MM.1S (cell line): ENCODE data around the gene KLHL9.

Source experiments
- CTCF ChIP-seq: fragments of 300-600 bp; sonication (generic); IDR thresholded peaks from 2 replicates; pipeline ENCODE4 v1.5.1; 2016; ENCODE audit warnings: antibody characterized with exemption, low read length, mixed read lengths
- EZH2 ChIP-seq: fragments of 300-600 bp; sonication (generic); optimal IDR thresholded peaks from 2 replicates; pipeline ENCODE3; 2017; ENCODE audit warnings: low read depth, mild to moderate bottlenecking, antibody characterized with exemption, low read length, mixed read lengths
- EZH2phosphoT487 ChIP-seq: fragments of 300-600 bp; sonication (generic); IDR thresholded peaks from 2 replicates; pipeline ENCODE4 v1.6.1; 2018; ENCODE audit warnings: antibody characterized with exemption, low read length

GRCh38 chr9:21320465-21320864 is 14.7 kb downstream of the KLHL9 start:
- no peak for TF ChIP-seq CTCF
- no peak for TF ChIP-seq EZH2phosphoT487
- no peak for TF ChIP-seq EZH2
